GM19463 (cell line): ENCODE data around the gene PCDHB3.
"Not testable (repeated sequence)": the region's sequence is repeated elsewhere in the genome, so short reads cannot be mapped to it uniquely, and the experiment has no call there.

Experiments used
- ATAC-seq: cut with Tn5 transposase; IDR thresholded peaks from one replicate; pipeline ENCODE4 v1.9.1; 2021; ENCODE audit warnings: mild to moderate bottlenecking, moderate library complexity; ENCODE audit not compliant: unreplicated experiment

Gene PCDHB3

DNA sequence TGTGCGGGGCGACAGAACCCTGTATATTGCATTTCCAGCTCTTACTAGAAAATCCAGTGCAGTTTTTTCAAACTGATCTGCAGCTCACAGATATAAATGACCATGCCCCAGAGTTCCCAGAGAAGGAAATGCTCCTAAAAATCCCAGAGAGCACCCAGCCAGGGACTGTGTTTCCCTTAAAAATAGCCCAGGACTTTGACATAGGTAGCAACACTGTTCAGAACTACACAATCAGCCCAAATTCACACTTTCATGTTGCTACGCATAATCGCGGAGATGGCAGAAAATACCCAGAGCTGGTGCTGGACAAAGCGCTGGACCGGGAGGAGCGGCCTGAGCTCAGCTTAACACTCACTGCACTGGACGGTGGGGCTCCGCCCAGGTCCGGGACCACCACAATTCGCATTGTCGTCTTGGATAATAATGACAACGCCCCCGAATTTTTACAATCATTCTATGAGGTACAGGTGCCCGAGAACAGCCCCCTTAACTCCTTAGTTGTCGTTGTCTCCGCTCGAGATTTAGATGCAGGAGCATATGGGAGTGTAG is 35.5 kb downstream of the PCDHB3 start:
- no peak for ATAC-seq

DNA sequence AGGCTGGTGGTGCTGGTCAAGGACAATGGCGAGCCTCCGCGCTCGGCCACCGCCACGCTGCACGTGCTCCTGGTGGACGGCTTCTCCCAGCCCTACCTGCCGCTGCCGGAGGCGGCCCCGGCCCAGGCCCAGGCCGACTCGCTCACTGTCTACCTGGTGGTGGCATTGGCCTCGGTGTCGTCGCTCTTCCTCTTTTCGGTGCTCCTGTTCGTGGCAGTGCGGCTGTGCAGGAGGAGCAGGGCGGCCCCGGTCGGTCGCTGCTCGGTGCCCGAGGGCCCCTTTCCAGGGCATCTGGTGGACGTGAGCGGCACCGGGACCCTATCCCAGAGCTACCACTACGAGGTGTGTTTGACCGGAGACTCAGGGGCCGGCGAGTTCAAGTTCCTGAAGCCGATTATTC is 37.1 kb downstream of the PCDHB3 start:
- not testable (repeated sequence) for ATAC-seq

DNA sequence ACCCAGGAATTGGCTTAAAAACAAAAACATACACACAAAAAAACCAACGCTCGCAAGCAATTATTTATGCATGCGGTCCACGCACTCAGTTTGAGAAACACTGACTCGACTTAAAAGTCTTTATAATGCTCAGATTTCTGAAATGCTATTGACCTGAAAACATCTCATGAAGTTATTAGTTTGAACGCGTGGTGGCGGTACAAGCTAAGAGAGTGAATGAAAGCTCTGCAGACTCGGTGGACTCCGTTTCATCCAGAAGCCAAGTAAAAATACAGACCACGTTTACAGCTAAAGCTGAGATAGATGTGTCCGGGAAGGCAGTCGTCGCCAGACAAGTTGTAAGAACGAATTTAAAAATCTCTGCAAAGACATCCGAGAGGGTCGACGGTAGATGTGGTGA is 49.5 kb downstream of the PCDHB3 start, which contains the start of gene PCDHB6:
Gene PCDHB6 (plus strand): TSS at position 246 of the 400 bp plus-strand sequence. CDS start 201 bp downstream, outside the sequence.
- no peak for ATAC-seq

DNA sequence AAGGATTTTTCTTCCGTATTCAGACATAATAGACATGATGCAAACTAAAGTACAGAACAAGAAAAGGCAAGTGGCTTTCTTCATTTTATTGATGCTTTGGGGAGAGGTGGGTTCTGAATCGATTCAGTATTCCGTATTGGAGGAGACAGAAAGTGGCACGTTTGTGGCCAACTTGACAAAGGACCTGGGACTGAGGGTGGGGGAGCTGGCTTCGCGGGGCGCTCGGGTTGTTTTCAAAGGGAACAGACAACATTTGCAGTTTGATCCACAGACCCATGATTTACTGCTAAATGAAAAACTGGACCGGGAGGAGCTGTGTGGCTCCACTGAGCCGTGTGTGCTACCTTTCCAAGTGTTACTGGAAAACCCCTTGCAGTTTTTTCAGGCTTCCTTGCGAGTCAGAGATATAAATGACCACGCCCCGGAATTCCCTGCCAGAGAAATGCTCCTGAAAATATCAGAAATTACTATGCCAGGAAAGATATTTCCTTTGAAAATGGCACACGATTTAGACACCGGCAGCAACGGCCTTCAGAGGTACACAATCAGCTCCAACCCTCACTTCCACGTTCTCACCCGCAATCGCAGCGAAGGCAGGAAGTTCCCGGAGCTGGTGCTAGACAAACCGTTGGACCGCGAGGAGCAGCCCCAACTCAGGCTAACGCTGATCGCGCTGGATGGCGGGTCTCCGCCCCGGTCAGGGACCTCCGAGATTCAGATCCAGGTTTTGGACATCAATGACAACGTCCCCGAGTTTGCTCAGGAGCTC is 50.1 kb downstream of the PCDHB3 start:
- no peak for ATAC-seq

DNA sequence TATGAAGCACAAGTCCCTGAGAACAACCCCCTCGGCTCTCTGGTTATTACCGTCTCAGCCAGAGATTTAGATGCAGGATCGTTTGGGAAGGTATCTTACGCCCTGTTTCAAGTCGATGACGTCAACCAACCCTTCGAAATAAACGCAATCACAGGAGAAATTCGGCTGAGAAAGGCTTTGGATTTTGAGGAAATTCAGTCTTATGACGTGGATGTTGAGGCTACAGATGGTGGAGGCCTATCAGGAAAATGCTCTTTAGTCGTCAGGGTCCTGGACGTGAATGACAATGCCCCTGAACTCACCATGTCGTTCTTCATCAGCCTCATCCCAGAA is 50.7 kb downstream of the PCDHB3 start:
- ATAC-seq: no peak

DNA sequence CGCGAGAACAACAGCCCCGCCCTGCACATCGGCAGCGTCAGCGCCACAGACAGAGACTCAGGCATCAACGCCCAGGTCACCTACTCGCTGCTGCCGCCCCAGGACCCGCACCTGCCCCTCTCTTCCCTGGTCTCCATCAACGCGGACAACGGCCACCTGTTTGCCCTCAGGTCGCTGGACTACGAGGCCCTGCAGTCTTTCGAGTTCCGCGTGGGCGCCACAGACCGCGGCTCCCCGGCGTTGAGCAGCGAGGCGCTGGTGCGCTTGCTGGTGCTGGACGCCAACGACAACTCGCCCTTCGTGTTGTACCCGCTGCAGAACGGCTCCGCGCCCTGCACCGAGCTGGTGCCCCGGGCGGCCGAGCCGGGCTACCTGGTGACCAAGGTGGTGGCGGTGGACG is 51.4 kb downstream of the PCDHB3 start:
- ATAC-seq: not testable (repeated sequence)

DNA sequence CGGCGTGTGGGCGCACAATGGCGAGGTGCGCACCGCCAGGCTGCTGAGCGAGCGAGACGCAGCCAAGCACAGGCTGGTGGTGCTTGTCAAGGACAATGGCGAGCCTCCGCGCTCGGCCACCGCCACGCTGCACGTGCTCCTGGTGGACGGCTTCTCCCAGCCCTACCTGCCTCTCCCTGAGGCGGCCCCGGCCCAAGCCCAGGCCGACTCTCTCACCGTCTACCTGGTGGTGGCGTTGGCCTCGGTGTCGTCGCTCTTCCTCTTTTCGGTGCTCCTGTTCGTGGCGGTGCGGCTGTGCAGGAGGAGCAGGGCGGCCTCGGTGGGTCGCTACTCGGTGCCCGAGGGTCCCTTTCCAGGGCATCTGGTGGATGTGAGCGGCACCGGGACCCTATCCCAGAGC is 51.8 kb downstream of the PCDHB3 start:
- not testable (repeated sequence) for ATAC-seq
